Stimulated activated CD4-positive, alpha-beta T cell treated with anti-CD3 and anti-CD28 coated beads, Interleukin-15, amount 100 ng/mL, for 1 hour (primary cell): ENCODE data around the gene DLGAP4.

Experiments
- DNase-seq, 2 donors: peaks; one replicate each; pipeline ENCODE4 v3.0.0-alpha.2; 2020; ENCODE audit warnings: low read depth in 1 of 2, low spot score in 1 of 2

The DLGAP4 gene

GRCh38 chr20:36349384-36350170 is 43.4 kb downstream of the DLGAP4 start:
- no peak for DNase-seq

DNA sequence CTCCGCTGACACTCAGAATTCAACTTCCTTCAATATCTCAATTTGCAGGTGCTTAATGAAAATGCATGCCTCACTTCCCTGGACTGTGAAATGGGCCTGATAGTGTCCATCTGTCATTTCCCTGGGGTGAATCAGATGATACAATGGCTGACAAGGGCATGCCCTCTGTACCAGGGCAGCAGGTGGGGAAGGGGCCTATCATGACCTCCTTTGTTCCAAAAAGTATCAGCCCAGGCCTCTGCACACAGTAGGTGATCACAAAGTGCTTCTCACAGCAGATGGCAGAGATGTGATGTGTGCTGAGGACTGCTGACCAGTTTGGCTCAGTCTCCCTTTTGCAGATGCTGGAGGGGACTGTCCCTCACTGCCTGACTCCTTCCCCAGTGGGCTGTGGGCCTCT is 44.3 kb downstream of the DLGAP4 start:
- DNase-seq = no peak

GRCh38 chr20:36351937-36352336 is 45.8 kb downstream of the DLGAP4 start:
- DNase-seq = no peak

GRCh38 chr20:36352843-36353553 is 46.9 kb downstream of the DLGAP4 start:
- no peak for DNase-seq

- DNase-seq = no peak
These were observed 47.6 kb downstream of the DLGAP4 start for GRCh38 chr20:36353740-36354139.

- no peak for DNase-seq
These were observed 49.5 kb downstream of the DLGAP4 start for GRCh38 chr20:36355469-36356171.

DNA sequence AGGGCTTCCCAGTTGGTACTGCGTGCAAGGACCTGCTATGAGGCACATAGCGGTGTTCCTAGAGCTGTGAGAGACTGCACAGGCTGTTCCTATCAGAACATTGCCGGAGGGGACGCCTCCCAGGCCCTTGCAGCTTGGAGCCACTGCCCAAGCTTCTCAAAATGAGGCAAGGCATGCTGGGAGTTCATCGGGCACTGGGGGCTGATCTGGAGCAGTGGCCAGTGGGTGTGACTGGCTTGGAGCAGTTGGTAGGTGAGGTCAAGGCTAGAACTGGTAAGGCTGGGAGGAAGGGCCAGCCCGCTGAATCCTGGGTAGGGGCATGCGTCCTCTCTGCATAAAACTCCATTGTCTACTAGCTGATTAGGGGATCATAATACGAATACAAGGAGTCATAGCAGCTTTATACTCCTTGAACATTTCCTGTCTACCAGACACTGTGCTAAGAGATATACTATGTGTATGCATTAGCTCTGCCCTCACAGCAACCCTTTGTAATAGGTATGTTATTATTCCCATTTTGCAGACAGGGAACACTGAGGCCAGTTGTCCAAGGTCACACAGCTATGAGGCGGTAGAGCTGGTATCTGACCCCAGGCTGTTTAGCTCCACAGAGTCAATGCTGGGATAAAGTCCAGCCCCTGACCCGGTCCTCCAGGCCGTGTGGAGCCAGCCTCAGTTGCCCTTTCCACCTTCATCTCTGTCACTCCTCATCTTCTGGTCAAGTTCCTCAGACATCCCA is 53.7 kb downstream of the DLGAP4 start:
- DNase-seq = no peak

GRCh38 chr20:36360429-36360828 is 54.3 kb downstream of the DLGAP4 start:
- no peak for DNase-seq

DNA sequence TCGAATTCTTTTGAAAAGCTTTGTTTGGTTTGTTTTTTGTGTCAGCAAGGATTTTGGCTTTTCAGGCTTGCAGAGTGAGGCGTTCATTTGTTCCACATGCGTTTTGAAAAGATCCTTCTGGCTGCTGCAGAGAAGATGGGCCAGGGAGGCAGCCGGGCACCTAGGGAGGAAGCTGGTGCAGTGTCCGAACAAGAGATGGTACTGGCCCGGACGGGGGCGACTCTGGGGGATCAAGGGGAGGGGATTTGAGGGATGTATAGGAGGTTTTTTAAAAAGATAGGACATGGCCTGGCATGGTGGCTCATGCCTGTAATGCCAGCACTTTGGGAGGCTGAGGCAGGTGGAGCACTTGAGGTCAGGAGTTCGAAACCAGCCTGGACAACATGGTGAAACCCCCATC is 55.3 kb downstream of the DLGAP4 start:
- no peak for DNase-seq

DNA sequence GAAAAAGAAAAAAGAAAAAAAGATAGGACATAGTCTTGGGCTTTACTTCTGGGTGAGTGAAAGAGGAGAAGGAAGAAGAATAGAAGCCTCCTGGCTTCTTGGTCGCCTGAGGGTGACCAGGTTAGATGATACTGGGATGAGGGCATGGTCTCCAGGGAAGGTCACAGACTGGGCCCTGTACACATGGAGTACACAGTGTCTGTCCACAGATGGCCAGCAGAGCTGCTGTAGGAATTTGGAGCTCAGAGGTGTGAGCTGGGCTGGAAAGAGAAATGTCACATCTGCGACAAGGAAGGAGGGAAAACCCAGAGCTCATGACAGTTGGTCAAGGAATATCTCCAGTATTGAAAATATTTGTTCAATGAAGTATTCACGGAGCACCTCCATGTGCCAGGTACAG is 56.1 kb downstream of the DLGAP4 start:
- no peak for DNase-seq

- DNase-seq = no peak
These were observed 57.0 kb downstream of the DLGAP4 start for GRCh38 chr20:36362978-36363713.

GRCh38 chr20:36364506-36364905 is 58.4 kb downstream of the DLGAP4 start:
- no peak for DNase-seq

DNA sequence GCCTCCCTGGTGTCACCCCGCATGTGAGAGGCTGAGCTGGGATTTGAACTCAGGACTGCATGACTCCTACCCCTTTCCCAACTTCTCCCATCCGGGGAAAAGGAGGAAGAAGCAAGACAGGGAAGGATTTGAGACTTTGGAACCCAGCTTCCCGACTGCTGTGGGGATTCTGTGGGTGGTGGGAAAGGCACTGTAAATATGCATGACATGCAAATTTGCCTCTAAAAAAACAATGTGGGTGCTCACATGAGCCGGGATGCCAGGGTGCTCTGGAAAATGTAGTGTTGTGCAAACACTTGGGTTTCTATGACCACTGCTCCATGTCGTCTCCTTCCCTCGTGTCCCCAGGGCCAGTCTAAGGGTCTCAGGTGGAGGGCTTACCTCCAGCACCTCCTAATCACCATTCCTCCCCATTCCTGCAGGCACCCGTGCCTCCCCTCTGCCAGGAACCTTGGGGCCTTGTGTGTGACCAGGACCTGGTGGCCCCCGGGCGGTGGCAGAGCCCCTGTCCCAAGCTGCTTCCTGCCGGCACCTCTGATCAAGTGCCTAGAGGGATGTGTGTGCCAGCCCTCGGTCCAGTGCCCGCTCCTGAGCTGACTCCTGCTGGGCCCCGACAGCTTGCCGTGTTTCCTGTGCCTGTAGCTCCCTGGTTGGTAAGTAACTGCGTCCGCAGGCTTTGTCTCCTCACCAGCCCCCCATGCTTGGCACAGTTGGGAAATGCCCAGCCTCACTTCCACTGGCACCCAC is 60.7 kb downstream of the DLGAP4 start:
- no peak for DNase-seq

GRCh38 chr20:36367370-36367745 is 61.2 kb downstream of the DLGAP4 start:
- DNase-seq = no peak

GRCh38 chr20:36367907-36368799 is 62.0 kb downstream of the DLGAP4 start:
- DNase-seq = no peak

DNA sequence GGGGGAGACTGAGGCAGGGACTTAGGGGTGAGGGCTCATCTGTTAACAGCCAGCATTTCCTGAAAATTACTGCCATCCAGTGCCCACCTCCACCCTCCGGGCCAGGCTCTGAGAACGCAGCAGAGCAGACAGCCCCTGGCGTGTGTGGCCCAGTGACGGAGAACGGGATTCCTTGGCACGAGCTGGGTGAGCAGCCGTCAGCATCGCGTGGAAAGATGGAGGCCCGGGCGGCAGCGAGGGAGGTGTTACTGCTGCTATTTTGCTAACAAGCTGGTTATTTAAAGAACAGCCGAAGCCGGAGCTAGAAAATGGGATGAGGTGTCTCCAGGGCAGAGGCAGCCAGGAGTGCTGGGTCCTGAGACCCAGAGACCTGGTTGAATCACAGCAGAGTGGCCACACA is 62.7 kb downstream of the DLGAP4 start:
- no peak for DNase-seq

DNA sequence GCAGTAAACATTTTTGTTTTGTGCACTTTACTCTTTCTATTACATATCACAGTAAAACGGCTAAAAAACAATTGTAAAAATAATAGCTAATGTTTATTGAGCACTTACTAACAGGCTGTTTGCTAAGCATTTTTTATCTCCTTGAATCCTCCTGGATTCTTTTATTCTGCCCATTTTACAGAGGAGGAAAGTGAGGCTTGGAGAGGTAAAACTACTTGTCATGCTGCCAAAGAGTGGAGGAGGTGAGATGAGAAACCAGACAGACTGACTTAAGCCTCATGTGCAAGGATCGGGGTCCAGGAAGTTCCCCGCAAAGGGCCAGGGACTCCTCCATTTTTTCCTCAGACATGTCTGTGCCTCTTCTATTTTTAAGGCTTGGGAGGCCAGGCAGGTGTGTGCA is 63.6 kb downstream of the DLGAP4 start:
- no peak for DNase-seq

DNA sequence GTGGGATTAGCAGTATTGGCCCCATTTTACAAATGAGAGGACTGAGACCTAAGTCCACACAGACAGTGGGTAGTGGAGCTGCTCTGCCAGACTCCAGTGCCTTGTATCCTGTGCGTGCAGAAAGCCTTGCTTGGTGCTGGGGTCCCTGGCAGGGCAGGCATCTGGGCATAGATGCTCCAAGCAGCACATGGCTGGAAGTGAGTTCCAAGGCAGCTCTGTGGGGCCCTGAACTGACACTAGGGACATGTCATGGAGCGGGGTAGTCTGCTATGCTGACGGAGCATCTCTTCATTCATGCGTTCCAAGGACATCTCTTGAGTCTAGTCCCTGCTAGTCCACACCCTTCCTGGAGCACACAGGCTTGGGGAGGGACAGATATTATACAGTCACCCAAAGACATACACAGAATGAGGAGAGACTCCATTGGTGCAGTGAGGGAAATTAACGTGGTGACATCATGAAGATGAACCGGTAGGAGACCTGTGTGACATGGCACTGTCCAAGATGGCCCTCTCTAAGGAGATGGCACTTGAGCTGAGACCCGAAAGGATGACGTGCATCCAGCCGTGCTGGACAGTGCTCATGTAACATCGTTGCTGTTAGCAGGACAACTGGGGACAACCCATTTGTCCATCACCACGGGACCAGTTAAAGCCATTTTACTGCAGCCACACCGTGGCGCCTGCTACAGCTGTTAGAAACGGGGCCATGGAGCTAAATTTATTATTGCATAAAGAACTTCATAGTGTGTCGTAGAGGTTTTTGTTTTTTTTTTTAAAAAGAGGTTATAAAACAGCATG is 65.1 kb downstream of the DLGAP4 start:
- no peak for DNase-seq
